Measurements from ENCODE around the gene PIGX. TPM values are rescaled to one million over a fixed set of nuclear protein-coding genes. Genes with fewer than 3 reads are reported as not detected.

The PIGX gene
- total and polyA plus RNA-seq, 2 experiments from 2014 or later, result 13.0 to 14.5 TPM

GRCh38 chr3:196757876-196758739 lies 45.9 kb downstream of the PIGX start:
- H3K36me3 Mint-ChIP-seq (ENCODE audit: low read depth), result peaks cover 85% of the 10 kb centered on the region
- Histone ChIP-seq H3K79me2 (replicated peaks; ENCODE audit: insufficient read depth) (peaks cover 86% of the 10 kb centered on the region), H3K27me3 (ENCODE audit: insufficient read depth) (no peaks in the 10 kb centered on the region), H4K20me1 (replicated peaks; ENCODE audit: insufficient read depth) (peaks cover 30% of the 10 kb centered on the region), H3K4me3 (no peak overlapping the region), H3F3A (replicated peaks; ENCODE audit: low read depth) (no peaks in the 10 kb centered on the region), H3K4me1 (ENCODE audit: insufficient read depth) (0 out of 2 replicates have a peak, but pooled peaks cover 4% of the 10 kb centered on the region), H3K27ac (ENCODE audit: low read depth) (no peak overlapping the region), H2AFZ (no peak overlapping the region), H3K36me3 (ENCODE audit: insufficient read depth) (peaks cover 10% of the 10 kb centered on the region; the same call in 1 of the 2 replicates), H3K4me2 (no peak overlapping the region), H3K9me2 (ENCODE audit: insufficient read depth) (0 out of 2 replicates have a peak, but pooled peaks cover 2% of the 10 kb centered on the region)
- H3K4me3 Mint-ChIP-seq, result no peak overlapping the region
- no peak overlapping the region for H3K27ac Mint-ChIP-seq
- DNase-seq (ENCODE audit: low spot score), result no peak
- peaks cover 61% of the 10 kb centered on the region for H3K9me3 Mint-ChIP-seq
- peaks cover 6% of the 10 kb centered on the region for H3K27me3 Mint-ChIP-seq (ENCODE audit: insufficient read depth, low read depth, poor library complexity)
- no peaks in the 10 kb centered on the region for H3K4me1 Mint-ChIP-seq
- TF ChIP-seq NANOG (IDR thresholded peaks at IDR 0.05; ENCODE audit: borderline replicate concordance) (no peak), STAT1 (IDR thresholded peaks at IDR 0.05; ENCODE audit: unreplicated experiment) (no peak), CTCF (conservative IDR thresholded peaks at IDR 0.05; ENCODE audit: low read depth in 2 of 2) (no peak), ZNF114 (CRISPR knock-in tag; IDR thresholded peaks at IDR 0.05) (no peak), JUNB (IDR thresholded peaks at IDR 0.05; ENCODE audit: unreplicated experiment) (no peak), EZH2 (IDR thresholded peaks at IDR 0.05; ENCODE audit: low read depth, unreplicated experiment) (no peak), ZNF462 (CRISPR knock-in tag; IDR thresholded peaks at IDR 0.05) (no peak), ZNF331 (CRISPR knock-in tag; IDR thresholded peaks at IDR 0.05; ENCODE audit: low read depth) (no peak), CREB1 (CRISPR knock-in tag; IDR thresholded peaks at IDR 0.05; ENCODE audit: low read depth) (no peak), EZH2phosphoT487 (IDR thresholded peaks at IDR 0.05; ENCODE audit: unreplicated experiment) (no peak), POLR2AphosphoS5 (IDR thresholded peaks at IDR 0.05; ENCODE audit: low read depth) (no peak)
- TF ChIP-seq, protein P1, sequence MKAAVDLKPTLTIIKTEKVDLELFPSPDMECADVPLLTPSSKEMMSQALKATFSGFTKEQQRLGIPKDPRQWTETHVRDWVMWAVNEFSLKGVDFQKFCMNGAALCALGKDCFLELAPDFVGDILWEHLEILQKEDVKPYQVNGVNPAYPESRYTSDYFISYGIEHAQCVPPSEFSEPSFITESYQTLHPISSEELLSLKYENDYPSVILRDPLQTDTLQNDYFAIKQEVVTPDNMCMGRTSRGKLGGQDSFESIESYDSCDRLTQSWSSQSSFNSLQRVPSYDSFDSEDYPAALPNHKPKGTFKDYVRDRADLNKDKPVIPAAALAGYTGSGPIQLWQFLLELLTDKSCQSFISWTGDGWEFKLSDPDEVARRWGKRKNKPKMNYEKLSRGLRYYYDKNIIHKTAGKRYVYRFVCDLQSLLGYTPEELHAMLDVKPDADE (IDR thresholded peaks at IDR 0.05), result no peak
- TF ChIP-seq, protein P2, sequence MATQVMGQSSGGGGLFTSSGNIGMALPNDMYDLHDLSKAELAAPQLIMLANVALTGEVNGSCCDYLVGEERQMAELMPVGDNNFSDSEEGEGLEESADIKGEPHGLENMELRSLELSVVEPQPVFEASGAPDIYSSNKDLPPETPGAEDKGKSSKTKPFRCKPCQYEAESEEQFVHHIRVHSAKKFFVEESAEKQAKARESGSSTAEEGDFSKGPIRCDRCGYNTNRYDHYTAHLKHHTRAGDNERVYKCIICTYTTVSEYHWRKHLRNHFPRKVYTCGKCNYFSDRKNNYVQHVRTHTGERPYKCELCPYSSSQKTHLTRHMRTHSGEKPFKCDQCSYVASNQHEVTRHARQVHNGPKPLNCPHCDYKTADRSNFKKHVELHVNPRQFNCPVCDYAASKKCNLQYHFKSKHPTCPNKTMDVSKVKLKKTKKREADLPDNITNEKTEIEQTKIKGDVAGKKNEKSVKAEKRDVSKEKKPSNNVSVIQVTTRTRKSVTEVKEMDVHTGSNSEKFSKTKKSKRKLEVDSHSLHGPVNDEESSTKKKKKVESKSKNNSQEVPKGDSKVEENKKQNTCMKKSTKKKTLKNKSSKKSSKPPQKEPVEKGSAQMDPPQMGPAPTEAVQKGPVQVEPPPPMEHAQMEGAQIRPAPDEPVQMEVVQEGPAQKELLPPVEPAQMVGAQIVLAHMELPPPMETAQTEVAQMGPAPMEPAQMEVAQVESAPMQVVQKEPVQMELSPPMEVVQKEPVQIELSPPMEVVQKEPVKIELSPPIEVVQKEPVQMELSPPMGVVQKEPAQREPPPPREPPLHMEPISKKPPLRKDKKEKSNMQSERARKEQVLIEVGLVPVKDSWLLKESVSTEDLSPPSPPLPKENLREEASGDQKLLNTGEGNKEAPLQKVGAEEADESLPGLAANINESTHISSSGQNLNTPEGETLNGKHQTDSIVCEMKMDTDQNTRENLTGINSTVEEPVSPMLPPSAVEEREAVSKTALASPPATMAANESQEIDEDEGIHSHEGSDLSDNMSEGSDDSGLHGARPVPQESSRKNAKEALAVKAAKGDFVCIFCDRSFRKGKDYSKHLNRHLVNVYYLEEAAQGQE (IDR thresholded peaks at IDR 0.05; ENCODE audit: unreplicated experiment), result no peak
- ATAC-seq, result no peak
